HG03103 (cell line): ENCODE data around the gene S100A3.
"Not testable (repeated sequence)": the region's sequence is repeated elsewhere in the genome, so short reads cannot be mapped to it uniquely, and the experiment has no call there.

Source experiments
- ATAC-seq: cut with Tn5 transposase; IDR thresholded peaks from one replicate; pipeline ENCODE4 v1.9.1; 2021; ENCODE audit warnings: low read depth; ENCODE audit not compliant: unreplicated experiment

Gene S100A3

DNA sequence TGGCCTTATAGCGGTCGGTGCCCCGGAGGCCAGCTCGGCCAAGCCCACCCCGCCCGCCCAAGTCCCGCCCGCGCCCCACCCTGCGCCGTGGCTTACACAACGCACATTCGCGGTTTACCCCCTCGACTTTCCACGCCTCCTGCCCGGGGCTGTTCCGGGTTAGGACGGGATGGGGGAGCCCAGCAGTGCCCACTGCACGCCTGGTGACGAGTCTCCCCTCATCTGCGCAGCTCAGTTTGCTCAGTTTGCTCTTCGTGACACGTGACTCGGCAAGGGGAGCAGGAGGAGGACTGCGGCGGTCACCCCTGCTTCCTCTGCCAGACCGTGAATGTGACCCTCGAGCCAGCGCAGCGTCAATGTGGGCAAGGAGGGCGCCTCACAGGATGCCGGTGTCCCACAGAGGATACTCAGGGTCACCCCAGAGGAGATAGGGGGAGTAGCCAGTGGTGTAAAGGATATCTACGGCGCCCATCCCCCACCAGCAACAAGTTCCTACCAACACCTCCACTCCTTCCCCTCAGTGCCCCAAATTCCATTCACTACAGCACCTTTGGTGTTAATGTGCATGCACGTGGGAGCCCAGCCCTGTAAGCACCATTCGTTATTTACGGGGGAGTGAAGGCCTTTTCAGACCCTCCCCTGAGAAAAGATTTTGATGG is 12.9 kb downstream of the S100A3 start:
- ATAC-seq, result no peak

DNA sequence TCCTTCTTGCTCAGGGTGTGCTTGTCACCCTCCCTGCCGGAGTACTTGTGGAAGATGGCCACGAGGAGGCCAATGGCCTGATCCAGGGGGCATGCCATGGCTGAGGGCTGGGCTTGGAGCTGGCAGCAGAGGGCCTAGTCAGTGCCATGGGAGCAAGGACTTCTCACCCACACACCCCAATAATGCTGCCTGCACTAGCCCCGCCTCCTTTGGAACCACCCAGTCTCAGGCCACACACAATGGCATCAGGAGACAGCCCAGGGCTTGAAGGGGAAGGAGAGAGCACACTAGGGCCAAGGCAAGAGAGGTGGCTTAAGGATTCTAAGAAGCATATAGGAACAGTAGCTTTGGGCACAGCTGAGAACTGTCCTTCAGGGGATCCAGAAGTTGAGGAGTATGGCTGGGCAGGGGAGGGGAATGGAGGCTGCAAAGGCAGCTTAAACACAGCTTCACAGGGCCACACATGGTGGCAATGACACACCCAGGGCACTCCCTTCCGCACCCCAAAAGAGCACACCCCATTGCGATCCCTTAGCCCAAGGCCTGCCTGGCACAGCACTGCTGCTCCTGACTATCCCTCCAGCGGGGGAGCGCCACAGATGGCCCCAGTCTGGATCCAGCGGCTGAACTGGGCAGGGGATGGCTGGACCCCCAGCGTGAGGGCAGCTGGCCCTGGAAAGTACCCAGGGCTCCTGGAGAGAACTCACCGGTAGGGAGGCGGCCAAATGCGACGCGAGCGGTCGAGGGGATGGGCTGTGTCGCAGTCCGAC is 13.6 kb downstream of the S100A3 start, which contains the start of gene S100A6:
Gene S100A6 (minus strand): TSS at position 750 of the 770 bp plus-strand sequence. CDS start 652 bp downstream, at position 98.
- ATAC-seq, result no peak

DNA sequence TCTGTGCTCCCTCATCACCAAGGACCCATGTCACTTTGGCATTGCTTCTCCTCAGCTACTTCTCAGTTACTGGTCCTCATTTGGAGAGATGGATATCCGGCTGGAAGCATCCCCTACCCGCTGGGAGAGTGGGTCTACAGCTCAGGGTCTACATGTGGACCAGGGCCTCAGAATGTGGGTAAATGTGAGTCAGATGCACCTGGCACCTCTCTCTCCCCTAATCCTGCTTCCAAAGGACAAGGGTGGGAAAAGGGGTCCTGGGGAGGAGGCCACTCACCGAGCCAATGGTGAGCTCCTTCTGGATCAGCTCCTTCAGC is 14.2 kb downstream of the S100A3 start:
- no peak for ATAC-seq

- ATAC-seq, result no peak
Measured at GRCh38 chr1:153534226-153534924, 14.7 kb downstream of the S100A3 start.

GRCh38 chr1:153533689-153534201 is 15.3 kb downstream of the S100A3 start:
- ATAC-seq, result no peak

- ATAC-seq, result no peak
Measured at GRCh38 chr1:153532769-153533599, 16.1 kb downstream of the S100A3 start.

GRCh38 chr1:153532181-153532580 is 16.9 kb downstream of the S100A3 start:
- ATAC-seq, result no peak

DNA sequence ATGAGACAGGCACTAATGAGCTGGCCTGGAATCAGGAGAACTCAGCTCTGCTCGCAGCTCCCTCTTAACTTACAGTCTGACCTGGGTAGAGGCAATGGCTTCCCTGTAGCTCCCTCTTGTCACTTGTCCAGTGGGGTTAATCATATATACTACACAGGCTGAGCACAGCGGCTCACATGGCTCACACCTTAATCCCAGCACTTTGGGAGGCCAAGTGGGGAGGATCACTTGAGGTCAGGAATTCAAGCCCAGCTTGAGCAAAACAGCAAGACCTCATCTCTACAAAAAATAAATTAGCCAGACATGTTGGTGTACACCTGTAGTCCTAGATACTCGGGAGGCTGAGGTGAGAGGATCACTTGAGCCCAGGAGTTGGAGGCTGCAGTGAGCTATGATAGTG is 17.4 kb downstream of the S100A3 start:
- ATAC-seq, result no peak

GRCh38 chr1:153527683-153528040 is 21.4 kb downstream of the S100A3 start:
- ATAC-seq, result no peak

GRCh38 chr1:153527023-153527682 is 21.9 kb downstream of the S100A3 start:
- ATAC-seq, result no peak

GRCh38 chr1:153526132-153526543 is 22.9 kb downstream of the S100A3 start:
- ATAC-seq, result no peak

DNA sequence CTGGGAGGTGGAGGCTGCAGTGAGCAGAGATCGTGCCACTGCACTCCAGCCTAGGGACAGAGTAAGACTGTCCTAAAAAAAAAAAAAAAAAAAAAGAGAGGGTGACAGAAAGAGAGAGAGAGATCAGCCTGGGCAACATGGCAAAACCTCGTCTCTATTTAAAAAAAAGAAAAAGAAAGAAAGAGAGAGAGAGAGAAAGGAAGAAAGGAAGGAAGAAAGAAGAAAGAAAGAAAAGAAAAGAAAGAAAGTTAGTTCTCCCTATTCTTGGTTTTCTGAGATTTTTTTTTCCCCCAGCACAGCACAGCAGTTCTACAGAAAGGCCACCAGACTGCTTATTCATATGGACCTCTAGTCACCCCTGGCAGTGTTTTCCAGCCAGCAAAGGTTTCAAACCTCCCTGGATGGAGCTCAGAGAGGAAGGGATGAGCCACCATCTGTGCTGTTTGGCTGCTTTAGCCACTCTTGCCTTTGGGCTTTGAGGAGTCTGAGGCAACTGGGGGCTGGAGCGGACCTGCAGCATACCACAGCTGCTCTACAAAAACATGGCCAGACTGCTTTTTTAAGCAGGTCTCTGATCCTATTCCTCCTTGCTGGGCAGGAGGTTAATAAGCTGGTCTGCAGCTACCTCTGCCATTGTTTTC is 23.9 kb downstream of the S100A3 start:
- no peak for ATAC-seq

DNA sequence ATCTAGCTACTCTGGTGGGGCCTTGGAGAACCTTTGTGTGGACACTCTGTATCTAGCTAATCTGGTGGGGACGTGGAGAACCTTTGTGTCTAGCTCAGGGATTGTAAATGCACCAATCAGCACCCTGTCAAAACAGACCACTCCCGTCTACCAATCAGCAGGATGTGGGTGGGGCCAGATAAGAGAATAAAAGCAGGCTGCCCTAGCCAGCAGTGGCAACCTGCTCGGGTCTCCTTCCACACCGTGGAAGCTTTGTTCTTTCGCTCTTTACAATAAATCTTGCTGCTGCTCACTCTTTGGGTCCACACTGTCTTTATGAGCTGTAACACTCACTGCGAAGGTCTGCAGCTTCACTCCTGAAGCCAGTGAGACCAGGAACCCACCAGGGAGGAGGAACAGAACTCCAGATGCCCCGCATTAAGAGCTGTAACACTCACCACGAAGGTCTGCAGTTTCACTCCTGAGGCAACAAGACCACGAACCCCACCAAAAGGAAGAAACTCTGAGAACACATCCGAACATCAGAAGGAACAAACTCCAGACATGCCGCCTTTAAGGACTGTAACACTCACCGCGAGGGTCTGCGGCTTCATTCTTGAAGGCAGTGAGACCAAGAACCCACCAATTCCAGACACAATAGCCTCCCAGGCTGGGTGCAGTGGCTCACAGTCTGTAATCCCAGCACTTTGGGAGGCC is 26.6 kb downstream of the S100A3 start:
- ATAC-seq, result not testable (repeated sequence)

DNA sequence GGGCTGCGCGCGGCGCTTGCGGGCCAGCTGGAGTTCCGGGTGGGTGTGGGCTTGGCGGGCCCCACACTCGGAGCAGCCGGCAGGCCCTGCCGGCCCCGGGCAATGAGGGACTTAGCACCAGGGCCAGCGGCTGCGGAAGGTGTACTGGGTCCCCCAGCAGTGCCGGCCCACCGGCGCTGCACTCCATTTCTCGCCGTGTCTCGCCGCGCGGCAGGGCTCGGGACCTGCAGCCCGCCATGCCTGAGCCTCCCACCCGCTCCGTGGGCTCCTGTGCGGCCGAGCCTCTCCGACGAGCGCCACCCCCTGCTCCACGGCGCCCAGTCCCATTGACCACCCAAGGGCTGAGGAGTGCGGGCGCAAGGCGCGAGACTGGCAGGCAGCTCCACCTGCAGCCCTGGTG is 27.2 kb downstream of the S100A3 start:
- not testable (repeated sequence) for ATAC-seq

GRCh38 chr1:153520818-153521476 is 28.1 kb downstream of the S100A3 start:
- no peak for ATAC-seq

- not testable (repeated sequence) for ATAC-seq
Measured at GRCh38 chr1:153520137-153520691, 28.8 kb downstream of the S100A3 start.

DNA sequence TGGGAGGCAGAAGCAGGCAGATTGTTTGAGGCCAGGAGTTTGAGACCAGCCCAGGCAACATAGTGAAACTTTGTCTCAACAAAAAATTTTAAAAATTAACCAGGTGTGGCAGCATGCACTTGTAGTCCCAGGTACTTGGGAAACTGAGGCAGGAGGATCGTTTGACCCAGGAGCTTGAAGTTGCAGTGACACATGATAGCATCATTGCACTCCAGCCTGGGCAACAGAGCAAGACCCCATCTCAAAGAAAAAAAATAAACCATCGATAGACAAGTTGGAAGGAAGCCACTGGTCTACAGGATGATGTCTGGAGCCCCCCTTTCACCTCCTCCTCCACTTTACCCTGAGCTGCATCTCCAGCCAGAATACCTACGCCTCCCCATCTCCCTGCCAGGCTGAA is 29.8 kb downstream of the S100A3 start:
- no peak for ATAC-seq
